HG03095 (cell line): Measurements from ENCODE around the gene GPLD1.
"Not testable (repeated sequence)": the region's sequence is repeated elsewhere in the genome, so short reads cannot be mapped to it uniquely, and the experiment has no call there.

Experiments used
- ATAC-seq: cut with Tn5 transposase; IDR thresholded peaks from one replicate; pipeline ENCODE4 v1.9.1; 2021; ENCODE audit warnings: moderate library complexity; ENCODE audit not compliant: unreplicated experiment

Gene GPLD1

GRCh38 chr6:24425091-24425490 is 64.3 kb downstream of the GPLD1 start:
- no peak for ATAC-seq

- no peak for ATAC-seq
These were observed 69.9 kb downstream of the GPLD1 start for GRCh38 chr6:24419526-24419925.

- peak; percentile 59 for ATAC-seq
These were observed 73.6 kb downstream of the GPLD1 start for GRCh38 chr6:24415753-24416152.

- not testable (repeated sequence) for ATAC-seq
These were observed 74.8 kb downstream of the GPLD1 start for GRCh38 chr6:24414531-24414930.

DNA sequence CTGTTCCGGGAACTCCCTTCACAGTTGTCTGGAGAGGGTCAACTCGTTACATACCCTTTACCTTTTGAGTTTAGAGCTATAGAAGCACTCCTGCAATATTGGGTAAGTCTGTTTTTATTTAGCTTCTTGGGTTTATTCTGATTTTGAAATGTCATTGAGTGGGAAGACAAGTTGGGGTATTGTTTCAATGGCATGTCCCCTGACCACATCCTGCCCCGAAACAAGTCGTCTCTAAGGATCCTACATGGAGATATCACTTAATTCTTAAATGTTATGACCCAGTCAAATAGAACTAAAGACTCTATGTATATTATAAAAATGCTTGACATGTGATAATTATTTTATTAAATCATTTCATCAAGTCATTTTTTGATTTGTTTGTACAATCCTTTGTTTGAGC is 77.1 kb downstream of the GPLD1 start:
- ATAC-seq: no peak

GRCh38 chr6:24410622-24411021 is 78.8 kb downstream of the GPLD1 start:
- no peak for ATAC-seq

- peak; percentile 91 for ATAC-seq
These were observed 80.5 kb downstream of the GPLD1 start for GRCh38 chr6:24408719-24409410.

GRCh38 chr6:24405262-24405661 is 84.1 kb downstream of the GPLD1 start:
- ATAC-seq: no peak

- no peak for ATAC-seq
These were observed 85.9 kb downstream of the GPLD1 start for GRCh38 chr6:24403501-24403824.

DNA sequence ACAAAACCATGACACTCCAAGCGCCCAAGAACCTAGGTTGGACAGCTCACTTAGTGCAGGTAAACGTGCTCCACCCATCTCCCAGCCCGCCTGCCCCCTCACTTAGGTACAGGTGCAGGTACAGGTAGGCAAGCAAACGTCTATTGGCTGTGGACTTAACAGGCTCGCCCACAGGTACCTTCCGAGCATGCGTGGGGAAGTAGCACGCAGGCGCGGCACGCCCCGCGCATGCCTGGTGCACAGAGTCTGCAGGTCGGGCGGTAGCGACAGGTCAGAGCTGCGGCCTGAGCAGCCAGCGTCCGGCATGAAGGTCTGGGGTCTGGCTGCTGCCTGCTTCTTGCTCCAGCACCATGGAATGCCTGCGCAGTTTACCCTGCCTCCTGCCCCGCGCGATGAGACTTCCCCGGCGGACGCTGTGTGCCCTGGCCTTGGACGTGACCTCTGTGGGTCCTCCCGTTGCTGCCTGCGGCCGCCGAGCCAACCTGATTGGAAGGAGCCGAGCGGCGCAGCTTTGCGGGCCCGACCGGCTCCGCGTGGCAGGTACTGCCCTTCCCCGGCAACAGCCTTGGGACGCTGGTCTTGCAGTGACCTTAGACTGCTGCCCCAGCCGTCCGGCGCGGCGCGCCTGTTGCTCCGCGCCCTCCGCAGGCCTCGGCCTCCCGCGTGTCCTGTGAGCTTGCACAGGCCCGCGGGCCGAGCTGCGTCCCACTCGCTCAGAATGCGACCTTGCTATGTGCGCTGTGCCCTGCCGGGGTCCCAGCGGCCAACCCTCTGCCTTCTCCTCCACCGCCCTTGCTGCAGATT is 86.5 kb downstream of the GPLD1 start, which contains the start of gene MRS2:
Gene MRS2, plus strand, starts transcription at position 240 of the 804 bp plus-strand sequence. Its CDS starts 111 bp downstream, at position 351.
- peak; percentile 94 for ATAC-seq

- no peak for ATAC-seq
These were observed 87.9 kb downstream of the GPLD1 start for GRCh38 chr6:24401458-24401857.

GRCh38 chr6:24400045-24401039 is 89.0 kb downstream of the GPLD1 start:
- ATAC-seq: not testable (repeated sequence)

DNA sequence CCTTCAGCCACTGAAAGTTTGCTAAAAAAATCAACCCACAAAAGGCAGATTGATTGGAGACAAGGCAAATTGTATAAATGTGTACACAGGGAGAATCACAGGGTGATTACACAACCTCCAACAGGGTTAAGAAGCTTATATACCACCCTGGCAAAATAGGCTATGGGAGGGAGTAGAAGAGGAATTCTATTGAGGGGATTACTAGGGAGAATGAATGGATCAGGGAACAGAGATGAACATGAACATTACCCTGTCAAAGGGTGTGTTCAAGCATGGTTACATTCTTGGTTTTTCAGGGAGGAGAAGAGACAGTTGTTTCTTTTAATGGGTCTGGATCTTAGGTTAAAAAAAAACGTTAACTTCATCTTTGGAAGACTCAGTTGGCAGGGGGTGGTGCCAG is 91.7 kb downstream of the GPLD1 start:
- ATAC-seq: no peak

DNA sequence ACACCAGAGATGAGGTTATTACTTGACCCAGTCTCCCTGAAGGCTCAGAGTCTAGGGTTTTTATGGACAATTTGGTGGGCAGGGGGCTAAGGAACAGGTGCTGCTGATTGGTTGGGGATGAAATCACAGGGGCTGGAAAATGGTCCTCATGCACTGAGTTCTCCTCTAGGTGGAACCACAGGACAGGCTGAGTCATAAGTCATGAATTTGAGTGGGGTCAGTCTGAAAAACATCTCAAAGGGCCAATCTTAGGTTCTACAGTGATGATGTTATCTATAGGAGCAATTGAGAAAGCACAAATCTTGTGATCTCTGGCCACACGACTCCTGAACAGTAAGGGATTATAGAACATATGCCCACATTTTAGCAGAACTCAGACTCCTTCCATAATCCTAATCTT is 92.6 kb downstream of the GPLD1 start:
- no peak for ATAC-seq

DNA sequence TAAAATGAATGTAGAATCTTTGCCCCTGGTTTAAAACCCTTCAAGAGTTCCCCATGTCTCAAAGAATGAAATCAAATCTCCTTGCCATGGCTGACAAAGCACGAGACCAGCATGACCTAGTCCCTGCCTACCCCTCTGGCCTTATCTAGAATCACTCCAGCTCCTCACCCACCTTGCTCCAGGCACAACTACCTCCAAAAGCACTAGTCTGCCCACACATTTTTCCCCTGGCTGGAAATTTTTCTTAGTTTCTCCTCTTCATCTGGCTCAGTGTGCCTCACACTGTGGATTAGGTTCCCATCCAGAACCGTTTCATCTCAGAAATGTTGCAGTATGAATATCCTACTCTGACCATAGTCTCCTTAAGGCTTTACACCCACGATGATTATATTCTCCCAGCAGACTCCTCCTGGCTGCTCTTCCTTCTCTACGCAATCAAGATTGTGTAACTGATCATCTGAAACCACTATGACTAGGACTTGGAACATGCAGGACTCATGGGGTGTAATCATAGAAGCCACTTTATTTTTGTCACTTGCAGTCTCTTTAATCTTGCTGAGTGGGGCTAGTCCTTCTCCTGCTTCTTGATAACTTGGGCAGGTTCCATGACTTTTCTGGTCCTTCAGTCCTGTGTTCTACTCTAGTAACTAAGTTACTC is 94.5 kb downstream of the GPLD1 start:
- ATAC-seq: no peak

DNA sequence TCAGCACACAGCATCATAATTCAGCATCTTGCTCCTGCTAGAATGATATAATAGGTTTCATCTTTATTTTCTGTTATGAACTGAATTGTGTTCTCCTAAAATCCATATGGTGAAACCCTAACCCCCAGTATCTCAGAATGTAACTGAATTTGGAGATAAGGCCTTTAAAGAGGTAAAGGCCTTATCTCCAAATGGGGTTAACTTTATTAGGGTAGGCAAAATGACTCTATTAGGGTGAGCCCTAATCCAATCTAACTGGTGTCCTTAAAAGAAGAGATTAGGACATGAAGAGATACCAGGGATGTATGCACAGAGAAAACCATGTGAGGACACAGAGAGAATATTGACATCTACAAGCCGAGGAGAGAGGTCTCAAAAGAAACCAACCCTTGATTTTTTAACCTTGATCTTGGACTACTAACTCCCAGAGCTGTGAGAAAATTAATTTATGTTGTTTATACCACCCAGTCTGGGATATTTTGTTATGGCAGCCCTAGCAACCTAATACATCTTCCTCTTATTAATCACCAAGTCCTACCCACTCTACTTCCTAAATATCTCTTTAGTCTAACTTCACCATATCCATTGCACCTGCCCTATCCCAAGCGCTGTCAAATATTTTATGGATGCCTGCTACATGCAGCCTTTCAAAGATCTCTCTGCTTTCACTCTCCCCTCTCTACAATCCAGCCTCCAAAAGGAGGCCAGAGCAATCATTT is 95.2 kb downstream of the GPLD1 start:
- ATAC-seq: no peak

- ATAC-seq: peak; percentile 87
These were observed 97.5 kb downstream of the GPLD1 start for GRCh38 chr6:24391756-24392405.

GRCh38 chr6:24391208-24391607 is 98.2 kb downstream of the GPLD1 start:
- ATAC-seq: no peak

GRCh38 chr6:24387818-24388217 is 101.6 kb downstream of the GPLD1 start:
- ATAC-seq: no peak
